ENCODE results near the gene KLHL24.

- TF ChIP-seq, protein P1, sequence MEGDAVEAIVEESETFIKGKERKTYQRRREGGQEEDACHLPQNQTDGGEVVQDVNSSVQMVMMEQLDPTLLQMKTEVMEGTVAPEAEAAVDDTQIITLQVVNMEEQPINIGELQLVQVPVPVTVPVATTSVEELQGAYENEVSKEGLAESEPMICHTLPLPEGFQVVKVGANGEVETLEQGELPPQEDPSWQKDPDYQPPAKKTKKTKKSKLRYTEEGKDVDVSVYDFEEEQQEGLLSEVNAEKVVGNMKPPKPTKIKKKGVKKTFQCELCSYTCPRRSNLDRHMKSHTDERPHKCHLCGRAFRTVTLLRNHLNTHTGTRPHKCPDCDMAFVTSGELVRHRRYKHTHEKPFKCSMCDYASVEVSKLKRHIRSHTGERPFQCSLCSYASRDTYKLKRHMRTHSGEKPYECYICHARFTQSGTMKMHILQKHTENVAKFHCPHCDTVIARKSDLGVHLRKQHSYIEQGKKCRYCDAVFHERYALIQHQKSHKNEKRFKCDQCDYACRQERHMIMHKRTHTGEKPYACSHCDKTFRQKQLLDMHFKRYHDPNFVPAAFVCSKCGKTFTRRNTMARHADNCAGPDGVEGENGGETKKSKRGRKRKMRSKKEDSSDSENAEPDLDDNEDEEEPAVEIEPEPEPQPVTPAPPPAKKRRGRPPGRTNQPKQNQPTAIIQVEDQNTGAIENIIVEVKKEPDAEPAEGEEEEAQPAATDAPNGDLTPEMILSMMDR (IDR thresholded peaks at IDR 0.05): no peak
- TF ChIP-seq POLR2A (IDR thresholded peaks at IDR 0.05): no peak
Measured at GRCh38 chr3:183653209-183654064, 18.0 kb downstream of the KLHL24 start.

All from esophagus squamous epithelium (tissue), 4 donors.